Osteocyte (in vitro differentiated cells): Measurements from ENCODE around the gene ATXN2. TPM values are rescaled to one million over a fixed set of nuclear protein-coding genes. Genes with fewer than 3 reads are reported as not detected.

Experiments
- DNase-seq: peaks from one replicate; pipeline ENCODE4 v3.0.0; 2021; ENCODE audit warnings: mixed read lengths; ENCODE audit not compliant: unreplicated experiment; ENCODE audit errors: extremely low spot score
- H3K27ac Mint-ChIP-seq: one replicate; pipeline ENCODE4 v1.8.0; 2021; ENCODE audit warnings: mild to moderate bottlenecking, mixed read lengths; ENCODE audit not compliant: unreplicated experiment
- H3K27me3 Mint-ChIP-seq: one replicate; pipeline ENCODE4 v1.8.0; 2021; ENCODE audit warnings: mixed read lengths; ENCODE audit not compliant: unreplicated experiment
- H3K36me3 Mint-ChIP-seq: one replicate; pipeline ENCODE4 v1.8.0; 2021; ENCODE audit warnings: mixed read lengths; ENCODE audit not compliant: unreplicated experiment
- H3K4me1 Mint-ChIP-seq: one replicate; pipeline ENCODE4 v1.8.0; 2021; ENCODE audit warnings: mixed read lengths; ENCODE audit not compliant: unreplicated experiment
- H3K4me3 Mint-ChIP-seq: one replicate; pipeline ENCODE4 v1.8.0; 2021; ENCODE audit warnings: mild to moderate bottlenecking, moderate library complexity, mixed read lengths; ENCODE audit not compliant: unreplicated experiment
- H3K9me3 Mint-ChIP-seq: one replicate; pipeline ENCODE4 v1.8.0; 2021; ENCODE audit warnings: mixed read lengths; ENCODE audit not compliant: unreplicated experiment
- total RNA-seq: library from RNA; stranded (reverse); gene quantifications from 2 replicates; pipeline ENCODE4 v1.2.1, GENCODE V29; 2021
- TF ChIP-seq, protein P1 (sequence below): fragments of 200-600 bp; sonication (generic); IDR thresholded peaks from 2 replicates; pipeline ENCODE4 v1.5.0; 2021; ENCODE audit warnings: antibody characterized with exemption, mild to moderate bottlenecking, moderate library complexity

Gene ATXN2
- total RNA-seq, 1 donor from 2014 or later: 78.9 TPM

DNA sequence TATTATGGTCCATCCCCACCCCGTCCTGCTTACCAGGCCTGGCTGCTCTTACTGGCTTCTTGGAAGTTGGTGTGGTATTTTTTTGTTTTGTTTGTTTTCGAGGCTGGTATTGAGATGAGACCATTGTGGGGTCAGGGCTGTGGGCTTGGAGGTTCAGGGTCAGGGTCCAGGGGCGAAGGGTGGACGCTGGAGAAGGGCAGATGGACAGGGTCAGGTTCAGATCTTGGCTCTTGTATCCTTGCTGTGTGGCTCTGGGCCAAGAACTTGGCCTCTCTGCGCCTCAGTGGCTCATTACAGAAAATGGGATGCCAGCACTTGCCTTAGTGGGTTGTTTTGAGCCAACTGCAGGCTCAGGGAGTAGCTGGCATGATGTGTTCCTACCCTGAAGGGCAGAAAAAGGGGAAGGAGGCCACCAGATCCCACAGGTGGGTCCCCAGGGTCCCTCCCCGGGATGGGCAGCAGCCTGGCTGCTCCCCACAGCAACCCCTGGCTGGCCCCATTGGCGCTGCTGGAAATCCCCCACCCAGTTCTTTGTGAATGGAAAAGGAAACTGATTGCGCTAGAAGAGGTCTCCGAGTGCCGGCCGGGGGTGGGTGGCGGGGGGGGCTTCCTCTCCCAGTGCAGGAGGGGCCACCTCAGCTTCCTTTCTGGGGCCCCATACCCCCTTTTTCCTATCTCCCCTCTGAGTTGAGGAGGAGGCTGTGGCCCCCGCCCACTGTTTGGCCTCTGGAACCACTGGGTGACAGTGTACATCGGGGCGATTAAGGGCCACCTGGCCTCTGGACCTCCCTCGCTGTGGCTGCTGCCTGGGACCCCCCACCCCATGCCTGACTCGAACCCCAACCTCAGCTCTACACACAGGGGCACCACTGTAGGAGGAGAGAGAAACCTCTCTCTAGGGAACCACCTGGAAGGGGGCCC lies 168.4 kb downstream of the ATXN2 start:
- peaks cover 59% of the 10 kb centered on the region for H3K4me1 Mint-ChIP-seq
- no peak overlapping the region for H3K4me3 Mint-ChIP-seq
- no peak for DNase-seq
- no peaks in the 10 kb centered on the region for H3K36me3 Mint-ChIP-seq
- TF ChIP-seq, protein P1, sequence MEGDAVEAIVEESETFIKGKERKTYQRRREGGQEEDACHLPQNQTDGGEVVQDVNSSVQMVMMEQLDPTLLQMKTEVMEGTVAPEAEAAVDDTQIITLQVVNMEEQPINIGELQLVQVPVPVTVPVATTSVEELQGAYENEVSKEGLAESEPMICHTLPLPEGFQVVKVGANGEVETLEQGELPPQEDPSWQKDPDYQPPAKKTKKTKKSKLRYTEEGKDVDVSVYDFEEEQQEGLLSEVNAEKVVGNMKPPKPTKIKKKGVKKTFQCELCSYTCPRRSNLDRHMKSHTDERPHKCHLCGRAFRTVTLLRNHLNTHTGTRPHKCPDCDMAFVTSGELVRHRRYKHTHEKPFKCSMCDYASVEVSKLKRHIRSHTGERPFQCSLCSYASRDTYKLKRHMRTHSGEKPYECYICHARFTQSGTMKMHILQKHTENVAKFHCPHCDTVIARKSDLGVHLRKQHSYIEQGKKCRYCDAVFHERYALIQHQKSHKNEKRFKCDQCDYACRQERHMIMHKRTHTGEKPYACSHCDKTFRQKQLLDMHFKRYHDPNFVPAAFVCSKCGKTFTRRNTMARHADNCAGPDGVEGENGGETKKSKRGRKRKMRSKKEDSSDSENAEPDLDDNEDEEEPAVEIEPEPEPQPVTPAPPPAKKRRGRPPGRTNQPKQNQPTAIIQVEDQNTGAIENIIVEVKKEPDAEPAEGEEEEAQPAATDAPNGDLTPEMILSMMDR: no peak
- H3K9me3 Mint-ChIP-seq: no peaks in the 10 kb centered on the region
- H3K27me3 Mint-ChIP-seq: no peaks in the 10 kb centered on the region
- H3K27ac Mint-ChIP-seq: peak overlapping the region; percentile 78

- peak overlapping the region; percentile 78 for H3K27ac Mint-ChIP-seq
- H3K9me3 Mint-ChIP-seq: no peaks in the 10 kb centered on the region
- H3K27me3 Mint-ChIP-seq: no peaks in the 10 kb centered on the region
- no peaks in the 10 kb centered on the region for H3K36me3 Mint-ChIP-seq
- no peak overlapping the region for H3K4me3 Mint-ChIP-seq
- TF ChIP-seq, protein P1: no peak
- H3K4me1 Mint-ChIP-seq: peaks cover 59% of the 10 kb centered on the region
- no peak for DNase-seq
These were observed 169.2 kb downstream of the ATXN2 start for GRCh38 chr12:111429828-111430432.

GRCh38 chr12:111428728-111429175 lies 170.4 kb downstream of the ATXN2 start:
- Mint-ChIP-seq H3K4me1 (peaks cover 56% of the 10 kb centered on the region), H3K27ac (no peak overlapping the region), H3K27me3 (no peaks in the 10 kb centered on the region), H3K36me3 (no peaks in the 10 kb centered on the region), H3K4me3 (no peak overlapping the region), H3K9me3 (no peaks in the 10 kb centered on the region)
- TF ChIP-seq, protein P1: no peak
- no peak for DNase-seq

- H3K36me3 Mint-ChIP-seq: no peaks in the 10 kb centered on the region
- H3K4me3 Mint-ChIP-seq: no peak overlapping the region
- peak; percentile 77 for DNase-seq
- peak overlapping the region; percentile 47 for H3K27ac Mint-ChIP-seq
- peaks cover 56% of the 10 kb centered on the region for H3K4me1 Mint-ChIP-seq
- TF ChIP-seq, protein P1: no peak
- H3K27me3 Mint-ChIP-seq: no peaks in the 10 kb centered on the region
- H3K9me3 Mint-ChIP-seq: no peaks in the 10 kb centered on the region
These were observed 170.9 kb downstream of the ATXN2 start for GRCh38 chr12:111428081-111428727.
